ENCODE measurements around the gene USP21.
A peak's percentile ranks its signal among the peaks of the same experiment; 100 is the strongest.
"Not testable (repeated sequence)": the region's sequence is repeated elsewhere in the genome, so short reads cannot be mapped to it uniquely, and the experiment has no call there.

Gene USP21

GRCh38 chr1:161159087-161159912, at the start of gene USP21:
USP21 (plus strand) TSS chr1:161159500; CDS start chr1:161160641, 1,141 bp downstream.
- Mint-ChIP-seq H3K4me1 (ENCODE audit: low read depth) (peaks cover 60% of the 10 kb centered on the region), H3K27ac (peak within 1 kb of the TSS; percentile 87), H3K9me3 (no peaks in the 10 kb centered on the region), H3K4me3 (peak within 1 kb of the TSS; percentile 85), H3K27me3 (no peaks in the 10 kb centered on the region), H3K36me3 (ENCODE audit: low read depth) (peaks cover 56% of the 10 kb centered on the region)

GRCh38 chr1:161111117-161111516, 48.2 kb upstream of the USP21 start:
- Mint-ChIP-seq H3K4me1 (ENCODE audit: low read depth) (peaks cover 60% of the 10 kb centered on the region), H3K27me3 (no peaks in the 10 kb centered on the region), H3K4me3 (no peak overlapping the region), H3K27ac (no peak overlapping the region), H3K36me3 (ENCODE audit: low read depth) (peaks cover 59% of the 10 kb centered on the region), H3K9me3 (no peaks in the 10 kb centered on the region)

GRCh38 chr1:161111527-161111926, 47.8 kb upstream of the USP21 start:
- H3K4me1 Mint-ChIP-seq (ENCODE audit: low read depth) = peaks cover 60% of the 10 kb centered on the region
- H3K36me3 Mint-ChIP-seq (ENCODE audit: low read depth) = peaks cover 55% of the 10 kb centered on the region
- H3K4me3 Mint-ChIP-seq = no peak overlapping the region
- H3K27me3 Mint-ChIP-seq = no peaks in the 10 kb centered on the region
- no peak overlapping the region for H3K27ac Mint-ChIP-seq
- H3K9me3 Mint-ChIP-seq = no peaks in the 10 kb centered on the region

- H3K27me3 Mint-ChIP-seq = no peaks in the 10 kb centered on the region
- peak overlapping the region; percentile 52 for H3K4me3 Mint-ChIP-seq
- peaks cover 74% of the 10 kb centered on the region for H3K4me1 Mint-ChIP-seq (ENCODE audit: low read depth)
- peak overlapping the region; percentile 78 for H3K27ac Mint-ChIP-seq
- no peaks in the 10 kb centered on the region for H3K9me3 Mint-ChIP-seq
- H3K36me3 Mint-ChIP-seq (ENCODE audit: low read depth) = peaks cover 48% of the 10 kb centered on the region
Observed at GRCh38 chr1:161113915-161114314, 45.4 kb upstream of the USP21 start.

- H3K9me3 Mint-ChIP-seq = no peaks in the 10 kb centered on the region
- no peaks in the 10 kb centered on the region for H3K27me3 Mint-ChIP-seq
- peaks cover 45% of the 10 kb centered on the region for H3K36me3 Mint-ChIP-seq (ENCODE audit: low read depth)
- H3K4me1 Mint-ChIP-seq (ENCODE audit: low read depth) = peaks cover 78% of the 10 kb centered on the region
- peak overlapping the region; percentile 52 for H3K4me3 Mint-ChIP-seq
- H3K27ac Mint-ChIP-seq = peak overlapping the region; percentile 78
Observed at GRCh38 chr1:161114556-161114955, 44.7 kb upstream of the USP21 start.

GRCh38 chr1:161115132-161115711, 44.1 kb upstream of the USP21 start:
- H3K4me1 Mint-ChIP-seq (ENCODE audit: low read depth) = peaks cover 85% of the 10 kb centered on the region
- no peaks in the 10 kb centered on the region for H3K9me3 Mint-ChIP-seq
- peak overlapping the region; percentile 73 for H3K27ac Mint-ChIP-seq
- H3K27me3 Mint-ChIP-seq = no peaks in the 10 kb centered on the region
- peaks cover 52% of the 10 kb centered on the region for H3K36me3 Mint-ChIP-seq (ENCODE audit: low read depth)
- H3K4me3 Mint-ChIP-seq = peak overlapping the region; percentile 97

- not testable (repeated sequence) for H3K9me3 Mint-ChIP-seq, H3K27me3 Mint-ChIP-seq
- H3K27ac Mint-ChIP-seq = peak overlapping the region; percentile 73
- peak overlapping the region; percentile 97 for H3K4me3 Mint-ChIP-seq
- peaks cover 56% of the 10 kb centered on the region for H3K36me3 Mint-ChIP-seq (ENCODE audit: low read depth)
- H3K4me1 Mint-ChIP-seq (ENCODE audit: low read depth) = peaks cover 91% of the 10 kb centered on the region
Observed at GRCh38 chr1:161115961-161116360, 43.3 kb upstream of the USP21 start.

- H3K4me3 Mint-ChIP-seq = peak within 1 kb of the TSS; percentile 97
- H3K4me1 Mint-ChIP-seq (ENCODE audit: low read depth) = peaks cover 86% of the 10 kb centered on the region
- no peaks in the 10 kb centered on the region for H3K27me3 Mint-ChIP-seq
- H3K27ac Mint-ChIP-seq = peak within 1 kb of the TSS; percentile 95
- no peaks in the 10 kb centered on the region for H3K9me3 Mint-ChIP-seq
- peaks cover 61% of the 10 kb centered on the region for H3K36me3 Mint-ChIP-seq (ENCODE audit: low read depth)
Observed at GRCh38 chr1:161117759-161118581, 41.3 kb upstream of the USP21 start, which contains the start of the genes NIT1 and PFDN2. NIT1 (plus strand) TSS chr1:161118105; CDS start chr1:161118177, 72 bp downstream. PFDN2 (minus strand) TSS chr1:161118037; CDS start chr1:161118026, 11 bp downstream.

GRCh38 chr1:161119092-161119903, 40.0 kb upstream of the USP21 start:
- peaks cover 73% of the 10 kb centered on the region for H3K4me1 Mint-ChIP-seq (ENCODE audit: low read depth)
- no peaks in the 10 kb centered on the region for H3K9me3 Mint-ChIP-seq
- peaks cover 63% of the 10 kb centered on the region for H3K36me3 Mint-ChIP-seq (ENCODE audit: low read depth)
- H3K27me3 Mint-ChIP-seq = no peaks in the 10 kb centered on the region
- H3K27ac Mint-ChIP-seq = peak overlapping the region; percentile 95
- H3K4me3 Mint-ChIP-seq = peak overlapping the region; percentile 97

- Mint-ChIP-seq H3K27me3 (no peaks in the 10 kb centered on the region), H3K27ac (peak overlapping the region; percentile 87), H3K9me3 (no peaks in the 10 kb centered on the region), H3K36me3 (ENCODE audit: low read depth) (peaks cover 65% of the 10 kb centered on the region), H3K4me3 (peak overlapping the region; percentile 38), H3K4me1 (ENCODE audit: low read depth) (peaks cover 54% of the 10 kb centered on the region)
Observed at GRCh38 chr1:161121042-161121650, 38.2 kb upstream of the USP21 start.

GRCh38 chr1:161121834-161122233, 37.5 kb upstream of the USP21 start:
- Mint-ChIP-seq H3K27me3 (no peaks in the 10 kb centered on the region), H3K4me1 (ENCODE audit: low read depth) (peaks cover 51% of the 10 kb centered on the region), H3K36me3 (ENCODE audit: low read depth) (peaks cover 71% of the 10 kb centered on the region), H3K9me3 (no peaks in the 10 kb centered on the region), H3K27ac (peak overlapping the region; percentile 87), H3K4me3 (no peak overlapping the region)

- peaks cover 48% of the 10 kb centered on the region for H3K4me1 Mint-ChIP-seq (ENCODE audit: low read depth)
- peaks cover 77% of the 10 kb centered on the region for H3K36me3 Mint-ChIP-seq (ENCODE audit: low read depth)
- no peaks in the 10 kb centered on the region for H3K9me3 Mint-ChIP-seq
- H3K27ac Mint-ChIP-seq = peak overlapping the region; percentile 18
- no peaks in the 10 kb centered on the region for H3K27me3 Mint-ChIP-seq
- no peak overlapping the region for H3K4me3 Mint-ChIP-seq
Observed at GRCh38 chr1:161122967-161123366, 36.3 kb upstream of the USP21 start.

- no peaks in the 10 kb centered on the region for H3K9me3 Mint-ChIP-seq
- peaks cover 47% of the 10 kb centered on the region for H3K4me1 Mint-ChIP-seq (ENCODE audit: low read depth)
- peaks cover 69% of the 10 kb centered on the region for H3K36me3 Mint-ChIP-seq (ENCODE audit: low read depth)
- H3K27ac Mint-ChIP-seq = no peak overlapping the region
- H3K4me3 Mint-ChIP-seq = no peak overlapping the region
- no peaks in the 10 kb centered on the region for H3K27me3 Mint-ChIP-seq
Observed at GRCh38 chr1:161127649-161128048, 31.7 kb upstream of the USP21 start.

Measured in stimulated activated naive CD8-positive, alpha-beta T cell treated with anti-CD3 and anti-CD28 coated beads, Interleukin-15, Interleukin-2, amounts not matched to agents 100 ng/mL and 50 ng/mL, for 24 hours (primary cell).